Measurements from ENCODE around the gene ALX3. TPM values are rescaled to one million over a fixed set of nuclear protein-coding genes. Genes with fewer than 3 reads are reported as not detected.
A peak's percentile ranks its signal among the peaks of the same experiment; 100 is the strongest.

ALX3 gene
- polyA plus RNA-seq, 3 donors, result not detected

GRCh38 chr1:110024613-110025012 lies 45.9 kb downstream of the ALX3 start:
- no peak for DNase-seq
- TF ChIP-seq CTCF (IDR thresholded peaks at IDR 0.05), result no peak
- H3K4me3 Mint-ChIP-seq, result no peak overlapping the region
- no peak overlapping the region for H2AFZ ChIP-seq (ENCODE audit: insufficient read depth, low read depth, low read length, poor library complexity, severe bottlenecking)
- WGBS (ENCODE audit: insufficient coverage), result 100% methylated on average over 3 of the region's 4 CpGs
- H3K27me3 Mint-ChIP-seq (ENCODE audit: low read depth in 3 of 3), result peaks cover 0 to 2% (median 0%) of the 10 kb centered on the region in 3 donors
- H3K36me3 ChIP-seq (replicated peaks in 1 of 2; ENCODE audit: control insufficient read depth in 1 of 2, insufficient read depth in 2 of 2, low read length in 2 of 2), result peaks cover 48 to 56% of the 10 kb centered on the region in 2 donors
- H3K79me2 ChIP-seq (ENCODE audit: insufficient read depth, low read length), result no peaks in the 10 kb centered on the region
- no peak overlapping the region for H3K4me2 ChIP-seq (replicated peaks; ENCODE audit: extremely low read depth, low read length, poor library complexity, severe bottlenecking)
- H3K9me3 ChIP-seq (replicated peaks in 1 of 2; ENCODE audit: control insufficient read depth in 1 of 2, insufficient read depth in 1 of 2, low read length in 2 of 2), result no peaks in the 10 kb centered on the region
- intact Hi-C loops (cut with micrococcal nuclease), result no loop called here
- H3K9ac ChIP-seq (ENCODE audit: insufficient read depth, low read length, poor library complexity, severe bottlenecking), result no peak overlapping the region
- no peaks in the 10 kb centered on the region for H3K4me1 ChIP-seq (ENCODE audit: control insufficient read depth in 1 of 2, insufficient read depth in 2 of 2, low read length in 2 of 2)
- no peaks in the 10 kb centered on the region for H3K4me1 Mint-ChIP-seq
- H3K36me3 Mint-ChIP-seq, result peaks cover 50 to 54% of the 10 kb centered on the region in 2 donors
- peak overlapping the region in 1 of 7 donors; percentile 11 for H3K27ac Mint-ChIP-seq
- H3K27ac ChIP-seq (ENCODE audit: low read depth in 1 of 2, low read length in 2 of 2), result no peak overlapping the region
- no peaks in the 10 kb centered on the region for H4K20me1 ChIP-seq (ENCODE audit: insufficient read depth, low read length)
- H3K27me3 ChIP-seq (ENCODE audit: control insufficient read depth in 2 of 2, insufficient read depth in 2 of 2, low read length in 2 of 2), result no peaks in the 10 kb centered on the region
- H3K9me3 Mint-ChIP-seq, result no peaks in the 10 kb centered on the region
- H3K4me3 ChIP-seq (replicated peaks in 1 of 3; ENCODE audit: low read depth in 2 of 3, low read length in 3 of 3), result no peak overlapping the region

- H3K4me2 ChIP-seq (replicated peaks; ENCODE audit: extremely low read depth, low read length, poor library complexity, severe bottlenecking), result no peak overlapping the region
- no peak overlapping the region for H2AFZ ChIP-seq (ENCODE audit: insufficient read depth, low read depth, low read length, poor library complexity, severe bottlenecking)
- H3K27me3 ChIP-seq (ENCODE audit: control insufficient read depth in 2 of 2, insufficient read depth in 2 of 2, low read length in 2 of 2), result no peaks in the 10 kb centered on the region
- no peaks in the 10 kb centered on the region for H3K4me1 Mint-ChIP-seq
- intact Hi-C loops (cut with micrococcal nuclease), result no loop called here
- no peaks in the 10 kb centered on the region for H3K27me3 Mint-ChIP-seq (ENCODE audit: low read depth in 3 of 3)
- H3K36me3 Mint-ChIP-seq, result peaks cover 84 to 87% of the 10 kb centered on the region in 2 donors
- H3K4me3 Mint-ChIP-seq, result no peak overlapping the region
- no peak overlapping the region for H3K9ac ChIP-seq (ENCODE audit: insufficient read depth, low read length, poor library complexity, severe bottlenecking)
- no peak for DNase-seq
- H3K4me3 ChIP-seq (replicated peaks in 1 of 3; ENCODE audit: low read depth in 2 of 3, low read length in 3 of 3), result no peak overlapping the region
- H4K20me1 ChIP-seq (ENCODE audit: insufficient read depth, low read length), result no peaks in the 10 kb centered on the region
- H3K36me3 ChIP-seq (replicated peaks in 1 of 2; ENCODE audit: control insufficient read depth in 1 of 2, insufficient read depth in 2 of 2, low read length in 2 of 2), result peaks cover 81 to 89% of the 10 kb centered on the region in 2 donors
- H3K79me2 ChIP-seq (ENCODE audit: insufficient read depth, low read length), result no peaks in the 10 kb centered on the region
- H3K9me3 Mint-ChIP-seq, result peaks cover 0 to 1% (median 0%) of the 10 kb centered on the region in 7 donors
- no peak for TF ChIP-seq CTCF (IDR thresholded peaks at IDR 0.05)
- WGBS (ENCODE audit: insufficient coverage), result 100% methylated on average over 1 of the region's 3 CpGs
- no peaks in the 10 kb centered on the region for H3K4me1 ChIP-seq (ENCODE audit: control insufficient read depth in 1 of 2, insufficient read depth in 2 of 2, low read length in 2 of 2)
- H3K27ac Mint-ChIP-seq, result no peak overlapping the region
- H3K9me3 ChIP-seq (replicated peaks in 1 of 2; ENCODE audit: control insufficient read depth in 1 of 2, insufficient read depth in 1 of 2, low read length in 2 of 2), result no peaks in the 10 kb centered on the region
- H3K27ac ChIP-seq (ENCODE audit: low read depth in 1 of 2, low read length in 2 of 2), result no peak overlapping the region
Observed at GRCh38 chr1:110021285-110021684, 49.2 kb downstream of the ALX3 start.
